Measurements from ENCODE around the gene PDE4D. TPM values are rescaled to one million over a fixed set of nuclear protein-coding genes. Genes with fewer than 3 reads are reported as not detected.

The PDE4D gene
- total RNA-seq, 1 donor from 2014 or later = 13.2 TPM

DNA sequence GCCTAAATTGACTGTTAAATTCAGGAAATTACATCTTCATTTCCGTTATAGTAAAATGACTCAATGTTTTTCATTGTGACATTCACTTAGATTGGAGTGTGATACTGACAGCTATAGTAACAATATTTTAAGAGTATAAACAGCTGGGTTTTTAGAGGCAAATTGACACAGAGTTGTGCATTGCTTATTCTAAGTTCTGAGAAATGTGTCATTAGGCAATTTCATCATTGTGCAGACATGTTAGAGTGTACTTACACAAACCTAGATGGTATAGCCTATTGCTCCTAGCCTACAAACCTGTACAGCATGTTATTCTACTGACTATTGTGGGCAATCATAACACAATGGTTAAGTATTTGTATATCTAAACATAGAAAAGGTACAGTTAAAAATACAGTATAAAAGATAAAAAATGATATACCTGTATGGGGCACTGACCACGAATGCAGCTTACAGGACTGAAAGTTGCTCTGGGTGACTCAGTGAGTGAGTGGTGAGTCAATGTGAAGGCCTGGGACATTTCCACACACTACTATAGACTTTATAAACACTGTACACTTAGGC, 132.7 kb downstream of the PDE4D start:
- Mint-ChIP-seq H3K9me3 (ENCODE audit: unreplicated experiment) (no peaks in the 10 kb centered on the region), H3K4me3 (ENCODE audit: unreplicated experiment) (no peak overlapping the region), H3K27me3 (ENCODE audit: unreplicated experiment) (no peaks in the 10 kb centered on the region), H3K27ac (ENCODE audit: unreplicated experiment) (no peak overlapping the region), H3K4me1 (ENCODE audit: low read depth, unreplicated experiment) (peaks cover 15% of the 10 kb centered on the region), H3K36me3 (ENCODE audit: unreplicated experiment) (no peaks in the 10 kb centered on the region)
- TF ChIP-seq, protein P1, sequence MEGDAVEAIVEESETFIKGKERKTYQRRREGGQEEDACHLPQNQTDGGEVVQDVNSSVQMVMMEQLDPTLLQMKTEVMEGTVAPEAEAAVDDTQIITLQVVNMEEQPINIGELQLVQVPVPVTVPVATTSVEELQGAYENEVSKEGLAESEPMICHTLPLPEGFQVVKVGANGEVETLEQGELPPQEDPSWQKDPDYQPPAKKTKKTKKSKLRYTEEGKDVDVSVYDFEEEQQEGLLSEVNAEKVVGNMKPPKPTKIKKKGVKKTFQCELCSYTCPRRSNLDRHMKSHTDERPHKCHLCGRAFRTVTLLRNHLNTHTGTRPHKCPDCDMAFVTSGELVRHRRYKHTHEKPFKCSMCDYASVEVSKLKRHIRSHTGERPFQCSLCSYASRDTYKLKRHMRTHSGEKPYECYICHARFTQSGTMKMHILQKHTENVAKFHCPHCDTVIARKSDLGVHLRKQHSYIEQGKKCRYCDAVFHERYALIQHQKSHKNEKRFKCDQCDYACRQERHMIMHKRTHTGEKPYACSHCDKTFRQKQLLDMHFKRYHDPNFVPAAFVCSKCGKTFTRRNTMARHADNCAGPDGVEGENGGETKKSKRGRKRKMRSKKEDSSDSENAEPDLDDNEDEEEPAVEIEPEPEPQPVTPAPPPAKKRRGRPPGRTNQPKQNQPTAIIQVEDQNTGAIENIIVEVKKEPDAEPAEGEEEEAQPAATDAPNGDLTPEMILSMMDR (IDR thresholded peaks at IDR 0.05; ENCODE audit: partially characterized antibody, unreplicated experiment) = no peak
- no peak for DNase-seq

DNA sequence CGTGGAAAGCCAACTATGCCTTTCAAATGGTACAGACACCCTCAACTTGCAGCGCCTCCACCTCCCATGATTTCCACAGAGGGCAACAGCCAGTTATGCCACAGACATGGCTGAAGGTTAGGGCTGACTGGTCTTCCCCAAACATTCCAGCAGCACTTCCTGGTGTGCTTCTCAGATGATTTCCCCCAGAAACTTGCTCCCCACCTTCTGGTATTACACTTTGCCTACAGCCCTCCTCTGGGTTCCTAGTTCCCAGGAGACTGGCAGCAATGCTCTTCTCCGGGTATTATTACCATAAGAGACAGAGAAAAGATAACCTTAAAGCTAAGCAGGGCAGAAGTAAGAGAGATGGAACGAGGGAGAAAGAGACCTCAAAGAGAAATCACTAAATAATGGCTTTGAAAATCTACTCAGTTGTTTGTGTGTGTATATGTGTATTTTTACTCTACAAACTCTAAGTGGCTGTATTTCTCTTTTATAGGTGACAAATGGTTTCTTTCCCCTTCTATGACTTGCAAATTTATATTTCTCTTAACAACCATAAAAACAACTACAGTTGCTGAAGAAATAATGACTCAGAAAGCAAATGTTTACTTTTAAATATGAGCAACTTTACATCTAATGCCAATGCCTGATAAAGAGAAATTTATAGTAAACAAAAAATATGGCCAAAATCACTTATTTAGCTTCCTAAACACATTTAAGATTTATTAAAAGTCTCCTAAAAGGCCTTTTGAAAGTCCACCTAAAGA, 133.8 kb downstream of the PDE4D start:
- TF ChIP-seq, protein P1 (IDR thresholded peaks at IDR 0.05; ENCODE audit: partially characterized antibody, unreplicated experiment) = no peak
- no peaks in the 10 kb centered on the region for H3K36me3 Mint-ChIP-seq (ENCODE audit: unreplicated experiment)
- H3K27me3 Mint-ChIP-seq (ENCODE audit: unreplicated experiment) = no peaks in the 10 kb centered on the region
- no peaks in the 10 kb centered on the region for H3K9me3 Mint-ChIP-seq (ENCODE audit: unreplicated experiment)
- H3K27ac Mint-ChIP-seq (ENCODE audit: unreplicated experiment) = no peak overlapping the region
- no peak overlapping the region for H3K4me3 Mint-ChIP-seq (ENCODE audit: unreplicated experiment)
- peaks cover 13% of the 10 kb centered on the region for H3K4me1 Mint-ChIP-seq (ENCODE audit: low read depth, unreplicated experiment)
- no peak for DNase-seq

DNA sequence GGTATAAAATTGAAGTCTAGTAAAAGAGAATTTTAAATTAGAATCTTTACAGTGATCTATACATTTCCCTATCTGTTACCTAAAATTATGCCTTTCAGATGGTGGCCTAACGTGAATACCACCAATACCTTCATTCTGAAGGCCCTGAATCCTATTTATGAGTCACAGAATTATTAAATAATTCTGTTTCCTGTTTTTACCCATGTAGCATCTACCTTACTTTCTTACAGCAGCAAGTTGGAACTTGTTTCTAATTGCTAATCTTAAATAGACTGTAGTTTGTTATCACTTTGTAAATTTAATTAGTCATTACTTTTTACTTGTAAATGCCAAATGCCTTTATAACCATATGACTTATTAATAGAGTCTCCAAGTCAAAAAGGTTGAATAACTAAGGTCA, 135.0 kb downstream of the PDE4D start:
- no peak for DNase-seq
- no peaks in the 10 kb centered on the region for H3K9me3 Mint-ChIP-seq (ENCODE audit: unreplicated experiment)
- H3K4me1 Mint-ChIP-seq (ENCODE audit: low read depth, unreplicated experiment) = peaks cover 9% of the 10 kb centered on the region
- no peak overlapping the region for H3K27ac Mint-ChIP-seq (ENCODE audit: unreplicated experiment)
- H3K4me3 Mint-ChIP-seq (ENCODE audit: unreplicated experiment) = no peak overlapping the region
- TF ChIP-seq, protein P1 (IDR thresholded peaks at IDR 0.05; ENCODE audit: partially characterized antibody, unreplicated experiment) = no peak
- H3K27me3 Mint-ChIP-seq (ENCODE audit: unreplicated experiment) = no peaks in the 10 kb centered on the region
- H3K36me3 Mint-ChIP-seq (ENCODE audit: unreplicated experiment) = no peaks in the 10 kb centered on the region

DNA sequence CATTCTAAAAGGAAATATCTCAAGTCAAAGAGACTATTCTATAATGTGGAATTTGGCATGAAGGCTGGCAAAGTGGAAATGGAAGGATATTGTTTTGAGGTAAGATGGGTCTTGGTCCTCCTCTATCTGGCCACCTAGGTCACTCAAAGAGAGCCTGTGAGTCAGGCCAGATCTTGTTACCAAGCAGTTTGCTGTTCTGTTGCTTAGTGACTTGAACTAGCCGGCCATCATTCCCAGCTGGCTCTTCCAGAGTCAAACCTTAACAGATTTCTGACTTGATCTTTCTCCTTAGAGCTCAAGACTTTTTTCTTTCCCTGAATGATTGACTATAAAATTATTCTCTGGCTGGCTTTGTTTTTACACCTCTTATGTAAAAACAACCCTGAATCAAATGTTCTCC, 136.1 kb downstream of the PDE4D start:
- Mint-ChIP-seq H3K27ac (ENCODE audit: unreplicated experiment) (no peak overlapping the region), H3K36me3 (ENCODE audit: unreplicated experiment) (no peaks in the 10 kb centered on the region), H3K9me3 (ENCODE audit: unreplicated experiment) (no peaks in the 10 kb centered on the region), H3K4me1 (ENCODE audit: low read depth, unreplicated experiment) (peaks cover 7% of the 10 kb centered on the region), H3K27me3 (ENCODE audit: unreplicated experiment) (peaks cover 2% of the 10 kb centered on the region), H3K4me3 (ENCODE audit: unreplicated experiment) (no peak overlapping the region)
- no peak for DNase-seq
- TF ChIP-seq, protein P1 (IDR thresholded peaks at IDR 0.05; ENCODE audit: partially characterized antibody, unreplicated experiment) = no peak

DNA sequence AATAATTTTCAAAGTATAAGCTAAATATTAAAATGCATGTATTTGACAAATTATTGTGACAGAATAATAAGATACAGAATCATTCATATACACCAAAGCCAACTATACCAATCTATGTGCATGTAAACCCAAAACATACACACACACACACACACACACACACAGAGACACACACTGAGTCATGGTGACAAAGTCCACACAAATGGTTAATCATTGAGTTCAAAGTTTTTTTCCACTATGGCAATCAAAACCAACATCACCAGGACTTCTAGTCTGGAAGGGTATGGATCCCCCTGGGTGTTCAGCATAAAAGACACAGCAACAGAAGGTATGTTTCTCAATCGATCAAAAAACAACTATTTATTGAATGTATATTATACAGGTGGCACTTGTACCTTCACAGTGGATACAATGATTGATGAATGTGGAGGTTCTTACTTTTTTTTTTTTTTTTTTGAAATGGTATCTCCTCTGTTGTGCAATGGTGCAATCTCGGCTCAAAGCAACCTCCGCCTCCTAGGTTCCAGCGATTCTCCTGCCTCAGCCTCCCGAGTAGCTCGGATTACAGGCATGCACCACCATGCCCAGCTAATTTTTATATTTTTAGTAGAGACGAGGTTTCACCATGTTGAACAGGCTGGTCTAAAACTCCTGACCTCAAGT, 137.0 kb downstream of the PDE4D start:
- no peak for DNase-seq
- Mint-ChIP-seq H3K36me3 (ENCODE audit: unreplicated experiment) (no peaks in the 10 kb centered on the region), H3K4me1 (ENCODE audit: low read depth, unreplicated experiment) (peaks cover 7% of the 10 kb centered on the region), H3K27me3 (ENCODE audit: unreplicated experiment) (peaks cover 2% of the 10 kb centered on the region), H3K4me3 (ENCODE audit: unreplicated experiment) (no peak overlapping the region), H3K27ac (ENCODE audit: unreplicated experiment) (no peak overlapping the region), H3K9me3 (ENCODE audit: unreplicated experiment) (no peaks in the 10 kb centered on the region)
- TF ChIP-seq, protein P1 (IDR thresholded peaks at IDR 0.05; ENCODE audit: partially characterized antibody, unreplicated experiment) = no peak
